Ovary (tissue), 3 donors: ENCODE results near the gene PCIF1.
A peak's percentile ranks its signal among the peaks of the same experiment; 100 is the strongest.

Experiments
- POLR2A ChIP-seq: fragments of 450-650 bp; IDR thresholded peaks from one replicate; pipeline ENCODE4 v1.6.1; 2017; ENCODE audit warnings: antibody characterized with exemption, mild to moderate bottlenecking, moderate library complexity
- TF ChIP-seq, protein P1 (sequence below), 3 donors: fragments of 450-650 bp in 2 of 3; fragments of 200-600 bp in 1 of 3; IDR thresholded peaks; one replicate each; pipeline versions ENCODE4 v1.5.1 to v1.8.0; 2016 to 2022; ENCODE audit warnings: antibody characterized with exemption in 3 of 3, mild to moderate bottlenecking in 1 of 3
- donor health status: DM: no; HTN: no; CAD: no.

DNA sequence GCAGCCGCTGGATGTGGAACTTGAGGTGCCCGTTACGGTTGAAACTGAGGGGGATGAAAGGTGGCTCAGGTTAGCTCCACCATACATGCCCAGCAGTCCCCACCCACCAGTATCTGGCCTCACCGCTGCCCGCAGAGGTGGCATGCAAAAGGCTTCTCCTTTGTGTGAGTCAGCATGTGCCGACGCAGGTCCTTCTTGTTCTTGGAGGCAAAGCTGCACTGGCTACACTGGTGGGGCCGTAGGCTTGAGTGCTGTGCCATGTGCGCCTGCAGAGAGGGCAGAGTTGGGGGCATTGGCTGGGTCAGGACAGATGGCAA lies 15.8 kb downstream of the PCIF1 start:
- TF ChIP-seq, protein P1, sequence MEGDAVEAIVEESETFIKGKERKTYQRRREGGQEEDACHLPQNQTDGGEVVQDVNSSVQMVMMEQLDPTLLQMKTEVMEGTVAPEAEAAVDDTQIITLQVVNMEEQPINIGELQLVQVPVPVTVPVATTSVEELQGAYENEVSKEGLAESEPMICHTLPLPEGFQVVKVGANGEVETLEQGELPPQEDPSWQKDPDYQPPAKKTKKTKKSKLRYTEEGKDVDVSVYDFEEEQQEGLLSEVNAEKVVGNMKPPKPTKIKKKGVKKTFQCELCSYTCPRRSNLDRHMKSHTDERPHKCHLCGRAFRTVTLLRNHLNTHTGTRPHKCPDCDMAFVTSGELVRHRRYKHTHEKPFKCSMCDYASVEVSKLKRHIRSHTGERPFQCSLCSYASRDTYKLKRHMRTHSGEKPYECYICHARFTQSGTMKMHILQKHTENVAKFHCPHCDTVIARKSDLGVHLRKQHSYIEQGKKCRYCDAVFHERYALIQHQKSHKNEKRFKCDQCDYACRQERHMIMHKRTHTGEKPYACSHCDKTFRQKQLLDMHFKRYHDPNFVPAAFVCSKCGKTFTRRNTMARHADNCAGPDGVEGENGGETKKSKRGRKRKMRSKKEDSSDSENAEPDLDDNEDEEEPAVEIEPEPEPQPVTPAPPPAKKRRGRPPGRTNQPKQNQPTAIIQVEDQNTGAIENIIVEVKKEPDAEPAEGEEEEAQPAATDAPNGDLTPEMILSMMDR (IDR thresholded peaks at IDR 0.05), result no peak
- TF ChIP-seq POLR2A, result peak; percentile 10
